HG03103 (cell line): ENCODE results near the gene SCO2.

Experiments
- ATAC-seq: cut with Tn5 transposase; IDR thresholded peaks from one replicate; pipeline ENCODE4 v1.9.1; 2021; ENCODE audit warnings: low read depth; ENCODE audit not compliant: unreplicated experiment

Gene SCO2

DNA sequence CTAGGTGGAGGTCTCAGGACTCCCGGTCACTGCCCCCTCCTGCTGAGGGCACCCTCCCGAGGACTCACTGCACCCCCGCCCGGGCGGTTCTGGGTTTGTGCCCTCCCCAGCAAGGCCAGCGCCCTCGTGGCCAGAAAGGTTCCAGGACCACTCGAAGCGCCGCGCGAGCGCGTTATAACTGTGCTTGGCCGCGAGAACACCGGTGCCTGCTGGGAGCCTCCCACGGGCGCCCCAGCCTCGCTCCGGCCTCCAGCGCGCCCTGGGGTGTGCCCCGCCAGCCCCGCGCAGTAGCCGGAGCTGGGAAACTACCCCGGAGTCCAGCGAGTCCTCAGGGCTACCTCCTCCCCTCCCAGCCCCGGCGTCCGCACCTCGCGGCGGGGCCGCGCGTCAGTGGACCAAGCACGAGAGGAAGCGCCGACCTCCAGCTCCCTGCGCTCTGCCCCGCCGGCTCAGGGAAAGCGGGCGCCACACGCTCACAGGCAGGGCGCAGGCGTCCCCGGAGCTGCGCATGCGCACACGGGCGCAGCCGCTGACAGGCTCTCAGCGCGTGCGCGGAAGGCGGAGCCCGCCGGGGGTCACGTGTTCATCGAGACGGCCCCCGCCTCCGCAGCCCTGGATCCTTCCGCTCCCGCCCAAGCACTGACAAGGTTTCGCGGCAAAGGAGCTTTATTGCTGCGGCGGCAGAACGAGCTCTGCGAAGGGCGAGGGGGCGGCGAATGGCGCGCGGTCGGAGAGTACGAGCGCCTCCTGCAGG is at the start of gene SCO2:
Gene SCO2, minus strand, starts transcription at position 495 of the 754 bp plus-strand sequence. CDS start 1,187 bp downstream, outside the sequence.
- peak; percentile 33 for ATAC-seq

GRCh38 chr22:50574383-50574755 is 49.0 kb upstream of the SCO2 start:
- no peak for ATAC-seq

- ATAC-seq: no peak
Observed at GRCh38 chr22:50573491-50574382, 48.3 kb upstream of the SCO2 start.

DNA sequence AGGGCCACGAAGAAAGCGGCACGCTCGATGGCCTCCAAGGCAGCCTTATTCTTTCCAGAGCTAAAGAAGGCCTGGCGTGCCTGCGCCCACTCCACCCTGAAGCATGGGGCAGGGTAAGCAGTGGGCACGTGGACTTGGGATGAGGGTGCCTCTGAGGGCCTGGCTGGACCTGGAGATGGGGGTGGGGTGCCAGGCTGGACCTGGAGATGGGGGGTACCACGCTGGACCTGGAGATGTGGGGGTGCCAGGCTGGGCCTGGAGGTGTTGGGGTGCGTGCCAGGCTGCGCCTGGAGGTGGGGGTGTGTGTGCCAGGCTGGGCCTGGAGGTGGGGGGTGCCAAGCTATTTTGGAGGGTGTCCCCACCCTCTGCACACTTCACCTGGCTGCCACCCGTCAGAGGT is 47.6 kb upstream of the SCO2 start:
- no peak for ATAC-seq

- no peak for ATAC-seq
Observed at GRCh38 chr22:50571264-50572175, 46.1 kb upstream of the SCO2 start.

DNA sequence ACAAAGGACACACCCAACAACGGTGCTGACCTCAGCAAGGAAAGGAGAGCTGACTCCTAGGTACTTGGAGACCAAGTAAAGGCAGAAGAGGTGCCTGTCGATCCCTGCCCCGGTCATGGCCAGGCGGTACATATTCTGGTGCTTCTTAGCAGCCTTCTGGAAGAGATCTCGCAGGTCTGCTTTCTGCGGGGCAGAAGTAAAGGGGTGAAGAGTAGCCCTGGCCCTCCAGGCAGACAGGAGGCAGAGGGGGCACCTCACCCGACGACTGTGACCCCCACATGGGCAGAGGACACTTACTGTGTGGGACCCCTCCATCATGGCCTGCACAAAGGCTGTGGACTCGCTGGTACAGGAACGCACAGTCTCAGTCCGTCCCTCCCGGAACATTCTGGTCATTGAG is 45.5 kb upstream of the SCO2 start:
- ATAC-seq: no peak

DNA sequence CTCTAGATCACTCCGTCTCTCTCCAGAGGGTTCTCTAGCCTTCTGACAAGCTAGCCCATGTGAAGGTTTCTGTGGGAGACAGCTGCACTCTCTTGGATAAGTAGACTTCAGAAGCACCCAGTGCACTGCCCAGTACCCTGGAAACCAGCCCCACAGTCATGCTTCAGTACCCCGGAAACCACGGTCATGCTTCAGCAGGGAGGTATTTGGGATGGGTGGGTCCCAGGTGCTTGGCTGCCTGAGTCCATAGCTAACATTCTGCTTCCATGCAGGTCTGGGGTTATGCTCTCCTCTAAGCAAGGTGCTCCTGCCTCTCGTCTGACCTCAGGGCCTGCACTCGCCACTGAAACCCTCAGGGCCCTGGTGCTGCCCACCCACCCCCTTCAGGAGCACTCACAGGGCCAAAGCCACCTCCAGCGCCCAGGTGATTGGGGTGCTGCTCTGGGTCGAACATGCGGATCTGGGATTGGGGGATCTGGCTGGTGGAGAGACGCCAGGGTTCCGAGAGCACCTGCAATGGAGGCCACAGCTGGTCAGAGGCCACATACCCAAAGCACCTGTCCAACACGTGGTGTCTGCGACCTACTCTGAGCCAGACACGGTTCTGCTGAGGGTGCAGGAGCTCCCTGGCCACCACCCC is 44.6 kb upstream of the SCO2 start:
- ATAC-seq: no peak

GRCh38 chr22:50569041-50569459 is 43.7 kb upstream of the SCO2 start:
- no peak for ATAC-seq

GRCh38 chr22:50568626-50569025 is 43.2 kb upstream of the SCO2 start:
- no peak for ATAC-seq

GRCh38 chr22:50567721-50568252 is 42.4 kb upstream of the SCO2 start:
- no peak for ATAC-seq

GRCh38 chr22:50564289-50564688 is 38.9 kb upstream of the SCO2 start:
- ATAC-seq: no peak

DNA sequence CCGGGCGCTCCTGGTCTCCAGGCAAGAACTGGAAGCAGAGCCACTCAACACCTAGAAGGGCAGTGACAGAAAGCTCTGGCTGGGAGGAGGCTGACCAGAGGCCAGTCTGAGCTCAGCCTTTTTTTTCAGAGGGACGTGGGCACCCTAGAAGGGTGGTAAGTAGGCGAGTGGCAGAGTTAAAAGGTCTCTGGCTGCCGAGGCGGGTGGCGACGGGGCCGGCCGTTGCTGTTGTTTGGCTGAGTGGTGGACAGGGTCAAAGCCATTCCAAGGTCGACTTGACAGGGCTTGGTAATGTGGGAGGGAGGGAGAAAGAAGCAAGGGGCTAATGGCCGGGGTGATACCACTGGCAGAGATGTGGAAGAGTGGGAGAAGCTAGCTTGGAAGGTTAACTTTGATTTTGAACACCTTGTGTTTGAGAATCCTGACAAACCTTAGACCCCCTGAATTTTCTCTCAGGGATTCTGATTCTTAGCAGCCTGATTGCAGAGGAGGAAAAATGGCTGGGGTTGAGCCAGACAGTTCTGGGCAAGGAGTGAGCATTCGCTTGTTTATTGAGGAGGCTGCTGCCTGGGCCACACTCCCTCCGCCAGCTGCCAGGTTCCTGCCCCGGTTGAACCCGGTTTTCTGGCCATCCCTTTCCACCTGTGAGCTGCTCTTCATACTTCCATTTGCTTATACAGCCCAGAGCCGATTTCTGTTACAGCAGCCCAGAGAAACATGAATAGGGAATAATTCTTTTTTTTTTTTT is 38.2 kb upstream of the SCO2 start:
- no peak for ATAC-seq

- peak; percentile 86 for ATAC-seq
Observed at GRCh38 chr22:50562523-50563412, 37.4 kb upstream of the SCO2 start, which contains the start of gene SYCE3. SYCE3 (minus strand) TSS chr22:50562919; CDS start chr22:50556405, 6,514 bp downstream.

DNA sequence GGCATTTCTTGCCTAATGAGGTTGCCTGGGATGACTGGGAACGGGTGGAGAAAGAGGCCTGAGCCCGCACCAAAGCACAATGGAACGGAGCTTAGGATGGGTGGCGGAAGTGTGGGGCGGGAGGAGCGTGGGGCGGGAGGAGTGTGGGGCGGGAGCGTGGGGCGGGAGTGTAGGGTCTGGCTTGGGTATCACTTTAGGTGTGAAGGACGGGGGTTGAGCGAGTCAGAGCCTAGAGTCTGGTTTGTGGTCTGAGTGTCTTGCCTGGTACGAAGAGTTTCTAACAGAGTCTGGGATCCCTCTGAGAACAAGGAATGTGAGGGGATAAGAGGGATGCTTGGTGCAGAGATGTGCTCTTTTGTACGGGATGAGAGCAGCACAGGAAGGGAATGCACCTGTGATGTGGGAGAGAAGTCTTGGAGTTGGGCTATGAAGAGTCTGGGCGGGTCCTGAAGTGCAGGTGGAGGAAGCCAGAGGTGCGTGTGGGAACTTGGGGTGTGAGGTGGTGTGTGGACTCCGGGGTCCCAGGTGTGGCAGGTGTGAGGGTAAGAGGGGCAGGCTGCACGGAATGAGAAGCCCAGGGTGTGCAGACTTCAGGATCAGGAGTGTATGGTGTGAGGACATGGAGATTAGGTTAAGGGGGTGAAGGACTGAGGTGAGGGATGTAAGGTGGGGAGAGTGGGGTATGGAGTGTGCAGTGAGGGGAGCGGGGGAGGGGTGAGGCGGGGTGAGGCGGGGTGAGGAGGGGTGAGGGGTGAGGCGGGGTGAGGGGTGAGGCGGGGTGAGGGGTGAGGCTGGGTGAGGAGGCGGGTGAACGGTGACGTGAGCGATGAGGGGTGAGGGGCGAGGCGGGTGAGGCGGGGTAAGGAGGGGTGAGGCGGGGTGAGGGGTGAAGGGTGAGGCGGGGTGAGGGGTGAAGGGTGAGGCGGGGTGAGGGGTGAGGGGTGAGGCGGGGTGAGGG is 36.3 kb upstream of the SCO2 start:
- ATAC-seq: no peak

- ATAC-seq: no peak
Observed at GRCh38 chr22:50560034-50560433, 34.6 kb upstream of the SCO2 start.

DNA sequence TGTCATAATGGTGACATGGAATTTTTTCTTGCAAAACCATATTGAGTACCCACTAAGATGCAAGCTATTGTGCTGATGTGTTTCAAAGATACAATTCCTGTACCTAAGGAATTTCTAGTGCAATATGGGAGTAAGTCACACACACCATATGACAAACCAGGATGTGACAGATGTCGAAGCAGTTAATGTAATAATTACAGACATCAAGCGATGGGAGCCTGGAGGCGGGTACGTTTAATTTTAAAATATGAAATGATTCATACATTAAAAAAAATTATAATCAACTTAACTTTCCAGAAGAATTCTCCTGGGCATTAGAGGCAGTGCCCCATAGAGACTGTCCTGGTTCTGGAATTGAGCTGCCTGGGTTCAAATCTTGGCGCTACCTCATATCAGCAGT is 31.3 kb upstream of the SCO2 start:
- no peak for ATAC-seq

GRCh38 chr22:50553310-50553709 is 27.9 kb upstream of the SCO2 start:
- ATAC-seq: no peak
